Measurements from ENCODE around the gene RBM28. TPM values are rescaled to one million over a fixed set of nuclear protein-coding genes. Genes with fewer than 3 reads are reported as not detected.

RBM28 gene
- total RNA-seq, 1 experiment from 2014 or later, result 70.0 TPM

GRCh38 chr7:128385988-128386925 is 42.5 kb upstream of the RBM28 start:
- H3K4me3 Mint-ChIP-seq, result no peak overlapping the region
- H2BK15ac ChIP-seq (ENCODE audit: low read depth, low read length), result no peak overlapping the region
- no peak overlapping the region for H2BK120ac ChIP-seq (ENCODE audit: low read depth, low read length, poor library complexity, severe bottlenecking)
- H3K9me3 ChIP-seq (ENCODE audit: control insufficient read depth, low read depth, low read length), result no peaks in the 10 kb centered on the region
- H3K23me2 ChIP-seq (ENCODE audit: insufficient read length, low read depth, low read length, poor library complexity, severe bottlenecking), result no peaks in the 10 kb centered on the region
- H4K5ac ChIP-seq (ENCODE audit: insufficient read length, low read depth, low read length), result no peak overlapping the region
- H2BK12ac ChIP-seq (ENCODE audit: insufficient read length, low read depth, low read length), result no peak overlapping the region
- no peaks in the 10 kb centered on the region for H3K4me1 ChIP-seq (ENCODE audit: insufficient read depth, low read length)
- no peak overlapping the region for H3K9ac ChIP-seq (ENCODE audit: extremely low read depth, insufficient read length, low read length)
- H3K27me3 ChIP-seq (ENCODE audit: insufficient read depth, low read length), result no peaks in the 10 kb centered on the region; the same call in 1 of the 2 replicates
- no peak overlapping the region for H2BK20ac ChIP-seq (ENCODE audit: low read depth, low read length, poor library complexity, severe bottlenecking)
- H4K91ac ChIP-seq (ENCODE audit: insufficient read length, low read depth, low read length), result no peak overlapping the region
- H3K14ac ChIP-seq (ENCODE audit: insufficient read depth, low read length), result no peak overlapping the region
- no peak overlapping the region for H2AFZ ChIP-seq (ENCODE audit: low read length)
- TF ChIP-seq CTCF (conservative IDR thresholded peaks at IDR 0.05), result no peak
- H3K56ac ChIP-seq (ENCODE audit: insufficient read length, low read depth, low read length), result no peak overlapping the region
- H4K8ac ChIP-seq (replicated peaks; ENCODE audit: insufficient read length, low read depth, low read length), result no peak overlapping the region
- no peaks in the 10 kb centered on the region for H3K79me2 ChIP-seq (ENCODE audit: insufficient read depth, low read length)
- no peak overlapping the region for H3K23ac ChIP-seq (ENCODE audit: insufficient read length, low read depth, low read length)
- no peak overlapping the region for H3K4me2 ChIP-seq (ENCODE audit: insufficient read depth, insufficient read length, low read length)
- H3K27ac ChIP-seq (ENCODE audit: insufficient read length, low read depth, low read length), result no peak overlapping the region
- no peak overlapping the region for H2AK5ac ChIP-seq (ENCODE audit: insufficient read length, low read length)
- no CpG with 5 or more reads among the region's 4 CpGs for WGBS (ENCODE audit: extremely low coverage, insufficient read length, low lambda C conversion rate)
- H4K20me1 ChIP-seq (ENCODE audit: control insufficient read depth, insufficient read depth, insufficient read length), result peaks cover 2% of the 10 kb centered on the region
- DNase-seq, result no peak
- peak overlapping the region in 1 of 3 experiments; percentile 23; a peak in 1 of 7 replicates for H3K27ac Mint-ChIP-seq
- H3K4me1 Mint-ChIP-seq, result peaks cover 37 to 50% of the 10 kb centered on the region in 2 experiments
- H3K4ac ChIP-seq (ENCODE audit: low read depth, low read length), result no peak overlapping the region
- H3K79me1 ChIP-seq (ENCODE audit: insufficient read depth, low read depth, low read length, poor library complexity, severe bottlenecking), result no peaks in the 10 kb centered on the region
- H3K18ac ChIP-seq (ENCODE audit: insufficient read length, low read depth, low read length), result no peak overlapping the region
- H3K9me3 Mint-ChIP-seq, result no peaks in the 10 kb centered on the region
- no peak overlapping the region for H3T11ph ChIP-seq (ENCODE audit: low read length)
- no peak overlapping the region for H2BK5ac ChIP-seq (ENCODE audit: insufficient read length, low read length)
- peaks cover 26% of the 10 kb centered on the region for H3K27me3 Mint-ChIP-seq (ENCODE audit: low read depth)
- H3K36me3 Mint-ChIP-seq (ENCODE audit: insufficient read depth in 1 of 3, low read depth in 3 of 3), result no peaks in the 10 kb centered on the region
